Karpas-422 (cell line): Measurements from ENCODE around the gene GRM4. TPM values are rescaled to one million over a fixed set of nuclear protein-coding genes. Genes with fewer than 3 reads are reported as not detected.

Experiments
- DNase-seq: peaks from one replicate; pipeline ENCODE4 v3.0.0-alpha.2; 2015
- H2AFZ ChIP-seq: fragments of 200-600 bp; sonication (generic); 2 replicates; pipeline ENCODE4 v1.6.1; 2014; ENCODE audit warnings: antibody characterized with exemption, low read length, mixed read lengths
- H3K27ac ChIP-seq: fragments of 200-600 bp; sonication (generic); 2 replicates; pipeline ENCODE4 v1.5.1; 2014; ENCODE audit warnings: mild to moderate bottlenecking, low read length, moderate library complexity
- H3K27me3 ChIP-seq: fragments of 200-600 bp; sonication (generic); 2 replicates; pipeline ENCODE4 v1.6.1; 2014; ENCODE audit warnings: low read length, mixed read lengths
- H3K36me3 ChIP-seq: fragments of 200-600 bp; sonication (generic); 2 replicates; pipeline ENCODE4 v1.6.1; 2014; ENCODE audit warnings: low read length, mixed read lengths; ENCODE audit not compliant: insufficient read depth
- H3K4me1 ChIP-seq: fragments of 200-600 bp; sonication (generic); 2 replicates; pipeline ENCODE4 v1.6.1; 2014; ENCODE audit warnings: mild to moderate bottlenecking, low read length, mixed read lengths
- H3K4me2 ChIP-seq: fragments of 200-600 bp; sonication (generic); 2 replicates; pipeline ENCODE4 v1.6.1; 2014; ENCODE audit warnings: low read length, low read depth, mild to moderate bottlenecking; ENCODE audit not compliant: poor library complexity, severe bottlenecking
- H3K4me3 ChIP-seq: fragments of 200-600 bp; sonication (generic); 2 replicates; pipeline ENCODE4 v1.5.1; 2014; ENCODE audit warnings: mild to moderate bottlenecking, antibody characterized with exemption, low read length, mixed read lengths
- H3K79me2 ChIP-seq: fragments of 200-600 bp; sonication (generic); 2 replicates; pipeline ENCODE4 v1.6.1; 2014; ENCODE audit warnings: mild to moderate bottlenecking, low read length, mixed read lengths
- H3K9ac ChIP-seq: fragments of 200-600 bp; sonication (generic); 2 replicates; pipeline ENCODE4 v1.6.0; 2014; ENCODE audit warnings: low read length
- H3K9me2 ChIP-seq: fragments of 200-600 bp; sonication (generic), shearing (Covaris generic); replicated peaks from 2 replicates; pipeline ENCODE4 v1.6.0; 2014; ENCODE audit warnings: mild to moderate bottlenecking, low read length, moderate library complexity; ENCODE audit not compliant: insufficient read depth
- H3K9me3 ChIP-seq: fragments of 300-700, 200-600 bp; sonication (generic); 2 replicates; pipeline ENCODE4 v1.6.1; 2014; ENCODE audit warnings: low read length, mixed read lengths
- H4K20me1 ChIP-seq: fragments of 200-600 bp; sonication (generic); 2 replicates; pipeline ENCODE4 v1.6.1; 2014; ENCODE audit warnings: mild to moderate bottlenecking, antibody characterized with exemption, low read length, low read depth; ENCODE audit not compliant: insufficient read depth
- total RNA-seq: library from RNA; depleted of rRNA; stranded (reverse); fragments of >200 nt; shearing (Covaris generic); gene quantifications from 2 replicates; pipeline ENCODE4 v1.2.3, GENCODE V29; 2014; ENCODE audit warnings: low replicate concordance

Gene GRM4
- total RNA-seq, 1 experiment from 2014 or later: not detected

DNA sequence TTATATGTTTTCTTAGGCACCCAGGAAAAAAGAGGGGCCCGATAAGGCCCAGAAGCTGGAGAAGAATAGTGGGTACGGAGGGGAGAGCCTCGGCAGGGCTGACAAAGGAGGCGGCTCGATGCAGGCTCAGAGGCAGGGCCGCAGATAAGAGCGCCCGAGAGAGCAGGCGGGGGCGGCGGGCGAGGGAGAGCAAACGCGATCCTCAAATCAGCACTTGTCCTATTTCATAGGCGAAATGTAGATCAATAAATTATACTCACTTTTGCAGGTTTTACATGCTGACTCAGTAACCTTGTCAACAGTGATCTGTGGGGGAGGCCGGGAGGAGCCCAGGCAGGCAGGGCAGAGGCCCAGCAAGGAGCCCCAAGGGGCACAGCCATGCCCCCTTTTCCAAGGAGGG, 42.6 kb downstream of the GRM4 start:
- no peaks in the 10 kb centered on the region for H3K36me3 ChIP-seq
- H4K20me1 ChIP-seq: no peaks in the 10 kb centered on the region
- no peaks in the 10 kb centered on the region for H3K79me2 ChIP-seq
- H3K4me3 ChIP-seq: no peak overlapping the region
- H3K9me3 ChIP-seq: no peaks in the 10 kb centered on the region
- H3K9me2 ChIP-seq: no peaks in the 10 kb centered on the region
- no peak overlapping the region for H3K4me2 ChIP-seq
- H2AFZ ChIP-seq: no peak overlapping the region
- no peak overlapping the region for H3K9ac ChIP-seq
- no peak for DNase-seq
- no peaks in the 10 kb centered on the region for H3K4me1 ChIP-seq
- H3K27ac ChIP-seq: no peak overlapping the region
- H3K27me3 ChIP-seq: no peaks in the 10 kb centered on the region

DNA sequence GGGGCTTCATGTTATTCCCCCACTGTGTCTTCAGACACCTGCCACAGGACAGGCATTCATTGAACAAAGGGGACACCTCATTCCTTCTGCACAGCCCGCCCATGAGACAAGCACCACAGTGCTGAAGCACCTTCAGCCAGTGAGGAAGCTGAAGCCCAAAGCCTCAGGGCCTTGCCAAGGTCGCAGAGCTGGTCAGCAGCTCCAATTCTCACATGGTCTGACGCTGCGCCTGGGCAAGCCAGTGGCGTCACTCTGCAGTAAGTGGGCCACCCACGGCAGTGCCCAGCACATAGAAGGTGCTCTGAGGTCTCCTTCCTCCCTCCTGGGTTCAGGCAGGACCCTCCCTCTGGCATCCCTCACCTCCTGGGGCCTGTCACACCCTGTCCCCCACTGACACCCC, 43.2 kb downstream of the GRM4 start:
- no peak overlapping the region for H2AFZ ChIP-seq
- no peak overlapping the region for H3K4me2 ChIP-seq
- H3K9ac ChIP-seq: no peak overlapping the region
- H3K27me3 ChIP-seq: no peaks in the 10 kb centered on the region
- no peak overlapping the region for H3K4me3 ChIP-seq
- H4K20me1 ChIP-seq: no peaks in the 10 kb centered on the region
- no peaks in the 10 kb centered on the region for H3K79me2 ChIP-seq
- no peak overlapping the region for H3K27ac ChIP-seq
- no peaks in the 10 kb centered on the region for H3K4me1 ChIP-seq
- H3K9me3 ChIP-seq: no peaks in the 10 kb centered on the region
- no peak for DNase-seq
- no peaks in the 10 kb centered on the region for H3K9me2 ChIP-seq
- no peaks in the 10 kb centered on the region for H3K36me3 ChIP-seq

DNA sequence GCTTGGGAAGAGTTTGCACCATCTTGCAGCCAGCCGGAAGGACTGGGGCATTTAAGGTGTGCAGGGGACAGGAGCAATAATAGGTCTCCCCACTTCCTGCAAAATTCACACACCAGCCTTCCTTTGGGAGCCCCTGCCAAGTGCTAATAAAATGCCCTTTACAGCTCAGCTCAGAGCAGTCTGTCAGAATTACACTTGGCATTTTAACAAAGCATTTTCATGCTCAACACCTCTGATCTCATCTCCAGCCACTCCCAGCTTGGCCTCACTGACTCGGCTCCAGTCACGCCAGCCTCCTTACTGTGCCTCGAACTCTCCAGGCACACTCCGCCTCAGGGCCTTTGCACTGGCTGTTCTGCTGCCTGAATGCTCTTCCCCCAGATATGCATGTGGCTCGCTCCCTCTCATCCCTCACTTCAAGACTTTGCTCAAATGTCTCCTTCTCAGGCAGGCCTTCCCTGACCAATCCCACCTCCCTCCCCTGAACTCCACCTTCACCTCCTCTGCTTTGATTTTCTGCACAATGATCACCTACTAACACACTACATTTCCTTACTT, 43.7 kb downstream of the GRM4 start:
- no peak for DNase-seq
- Histone ChIP-seq H3K4me2 (no peak overlapping the region), H3K27ac (no peak overlapping the region), H2AFZ (no peak overlapping the region), H4K20me1 (no peaks in the 10 kb centered on the region), H3K4me1 (no peaks in the 10 kb centered on the region), H3K27me3 (no peaks in the 10 kb centered on the region), H3K79me2 (no peaks in the 10 kb centered on the region), H3K9me3 (no peaks in the 10 kb centered on the region), H3K9ac (no peak overlapping the region), H3K36me3 (no peaks in the 10 kb centered on the region), H3K9me2 (no peaks in the 10 kb centered on the region), H3K4me3 (no peak overlapping the region)

DNA sequence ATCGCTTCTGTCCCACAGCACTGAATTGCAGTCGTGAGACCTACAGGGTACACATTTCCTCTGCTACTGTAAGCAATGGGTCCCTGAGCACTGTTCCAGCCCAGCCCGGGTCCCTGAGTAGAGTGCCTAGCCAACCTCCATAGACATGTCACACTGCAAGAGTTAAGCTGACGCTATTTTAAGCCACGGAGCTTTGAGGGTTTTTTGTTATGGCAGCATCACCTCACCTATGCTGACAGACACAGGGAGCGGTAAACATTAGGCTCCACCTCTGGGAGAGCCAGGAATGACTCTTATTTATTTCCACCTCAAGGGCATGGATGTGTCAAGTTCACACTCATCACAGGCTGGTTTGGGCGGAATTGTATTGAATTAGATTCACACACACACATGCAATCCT, 45.1 kb downstream of the GRM4 start:
- H2AFZ ChIP-seq: no peak overlapping the region
- no peak overlapping the region for H3K4me2 ChIP-seq
- H3K79me2 ChIP-seq: no peaks in the 10 kb centered on the region
- no peak for DNase-seq
- H3K4me3 ChIP-seq: no peak overlapping the region
- H3K27ac ChIP-seq: no peak overlapping the region
- no peaks in the 10 kb centered on the region for H3K36me3 ChIP-seq
- H3K4me1 ChIP-seq: no peaks in the 10 kb centered on the region
- H3K9me3 ChIP-seq: no peaks in the 10 kb centered on the region
- H3K27me3 ChIP-seq: no peaks in the 10 kb centered on the region
- H4K20me1 ChIP-seq: no peaks in the 10 kb centered on the region
- no peaks in the 10 kb centered on the region for H3K9me2 ChIP-seq
- H3K9ac ChIP-seq: no peak overlapping the region

DNA sequence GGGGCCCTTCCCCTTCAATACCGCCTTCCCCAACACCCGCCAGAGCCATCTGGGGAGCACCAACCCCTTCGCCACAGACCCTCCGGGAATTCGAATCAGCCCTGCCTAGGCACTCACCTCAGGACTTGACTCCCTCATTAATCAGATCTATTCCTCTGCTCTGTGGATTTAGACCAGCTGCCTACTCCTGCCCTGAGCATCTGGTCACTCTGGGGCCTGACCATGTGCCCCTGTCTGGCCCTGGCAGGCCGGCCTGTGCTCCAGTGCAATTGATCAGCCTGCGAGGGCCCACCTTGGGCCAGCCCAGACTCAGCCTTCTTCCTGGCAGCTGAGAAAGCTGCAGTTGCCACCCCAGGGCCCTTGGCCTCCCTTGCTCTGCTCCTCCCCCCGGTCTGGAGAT, 46.0 kb downstream of the GRM4 start:
- Histone ChIP-seq H3K4me1 (no peaks in the 10 kb centered on the region), H4K20me1 (no peaks in the 10 kb centered on the region), H3K4me3 (no peak overlapping the region), H3K4me2 (no peak overlapping the region), H2AFZ (no peak overlapping the region), H3K27me3 (no peaks in the 10 kb centered on the region), H3K9ac (no peak overlapping the region), H3K27ac (no peak overlapping the region), H3K36me3 (no peaks in the 10 kb centered on the region), H3K9me2 (no peaks in the 10 kb centered on the region), H3K79me2 (no peaks in the 10 kb centered on the region), H3K9me3 (no peaks in the 10 kb centered on the region)
- DNase-seq: no peak

DNA sequence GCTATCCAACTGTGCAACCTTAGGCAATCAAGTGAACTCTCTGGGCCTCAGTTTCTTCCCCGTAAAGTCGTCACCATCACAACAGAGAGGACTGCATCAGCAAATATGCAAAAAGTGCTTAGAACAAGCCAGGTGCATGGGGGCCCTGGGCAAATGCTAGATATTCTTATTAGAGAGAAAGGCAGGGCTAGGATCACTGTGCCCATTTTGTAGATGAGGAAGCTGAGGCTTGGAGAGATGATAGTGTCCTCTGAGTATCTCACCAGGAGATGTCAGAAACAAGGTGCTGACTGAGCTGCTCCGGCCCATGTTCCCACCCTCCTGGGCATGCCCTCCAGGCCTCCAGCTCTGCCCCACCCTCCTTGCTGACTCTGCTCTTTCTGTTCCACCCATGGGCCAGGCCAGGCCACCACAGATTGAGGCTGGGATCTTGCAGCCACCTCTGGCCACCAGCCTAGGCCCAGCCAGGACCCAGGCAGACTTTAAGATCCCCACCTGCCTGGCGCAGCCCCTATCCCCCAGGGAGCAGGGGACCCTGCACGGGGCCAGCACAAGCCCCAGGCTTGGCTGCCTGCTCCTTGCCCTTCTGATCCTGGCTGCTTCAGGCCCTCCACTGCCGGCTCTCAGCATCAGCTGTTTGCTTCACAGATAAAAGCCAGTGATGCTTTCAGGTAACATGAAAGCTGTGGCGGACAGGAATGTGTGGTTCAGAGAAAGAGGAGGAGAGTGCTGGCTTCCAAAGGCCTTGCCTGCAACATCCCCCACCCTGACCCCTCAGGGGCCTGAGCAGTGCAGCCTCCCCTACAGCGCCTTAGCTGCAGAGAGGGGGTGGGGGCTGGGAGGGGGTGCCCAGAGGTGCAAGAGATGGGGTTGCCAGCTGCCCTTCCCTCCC, 47.6 kb downstream of the GRM4 start:
- H3K9ac ChIP-seq: no peak overlapping the region
- DNase-seq: no peak
- H3K4me2 ChIP-seq: no peak overlapping the region
- no peaks in the 10 kb centered on the region for H3K27me3 ChIP-seq
- no peaks in the 10 kb centered on the region for H3K4me1 ChIP-seq
- no peak overlapping the region for H3K4me3 ChIP-seq
- no peaks in the 10 kb centered on the region for H4K20me1 ChIP-seq
- H2AFZ ChIP-seq: no peak overlapping the region
- H3K27ac ChIP-seq: no peak overlapping the region
- no peaks in the 10 kb centered on the region for H3K9me3 ChIP-seq
- H3K79me2 ChIP-seq: no peaks in the 10 kb centered on the region
- no peaks in the 10 kb centered on the region for H3K9me2 ChIP-seq
- H3K36me3 ChIP-seq: no peaks in the 10 kb centered on the region

DNA sequence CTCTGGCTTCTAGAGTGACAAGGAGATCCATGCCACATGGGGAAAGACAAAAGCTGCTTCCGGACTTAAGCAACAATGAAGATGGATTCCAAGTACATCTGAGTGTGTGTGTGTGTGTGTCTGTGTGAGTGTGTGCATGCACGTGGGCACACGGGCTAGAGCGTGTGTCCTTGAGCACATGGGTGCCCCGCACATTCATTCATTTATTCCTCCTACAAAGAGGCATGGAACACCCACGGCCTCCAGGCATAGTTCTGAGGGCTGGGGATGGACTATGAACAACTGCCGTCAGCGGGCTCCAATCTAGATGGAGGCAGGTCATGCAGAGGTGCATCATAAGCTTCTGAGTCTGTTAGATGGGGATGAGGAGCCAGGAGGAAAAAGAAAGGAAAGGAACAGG, 49.1 kb downstream of the GRM4 start:
- no peak overlapping the region for H3K4me3 ChIP-seq
- H4K20me1 ChIP-seq: no peaks in the 10 kb centered on the region
- no peaks in the 10 kb centered on the region for H3K36me3 ChIP-seq
- no peaks in the 10 kb centered on the region for H3K9me2 ChIP-seq
- H3K4me1 ChIP-seq: no peaks in the 10 kb centered on the region
- no peak overlapping the region for H3K4me2 ChIP-seq
- DNase-seq: no peak
- no peaks in the 10 kb centered on the region for H3K9me3 ChIP-seq
- H3K79me2 ChIP-seq: no peaks in the 10 kb centered on the region
- H2AFZ ChIP-seq: no peak overlapping the region
- H3K27ac ChIP-seq: no peak overlapping the region
- no peak overlapping the region for H3K9ac ChIP-seq
- no peaks in the 10 kb centered on the region for H3K27me3 ChIP-seq

DNA sequence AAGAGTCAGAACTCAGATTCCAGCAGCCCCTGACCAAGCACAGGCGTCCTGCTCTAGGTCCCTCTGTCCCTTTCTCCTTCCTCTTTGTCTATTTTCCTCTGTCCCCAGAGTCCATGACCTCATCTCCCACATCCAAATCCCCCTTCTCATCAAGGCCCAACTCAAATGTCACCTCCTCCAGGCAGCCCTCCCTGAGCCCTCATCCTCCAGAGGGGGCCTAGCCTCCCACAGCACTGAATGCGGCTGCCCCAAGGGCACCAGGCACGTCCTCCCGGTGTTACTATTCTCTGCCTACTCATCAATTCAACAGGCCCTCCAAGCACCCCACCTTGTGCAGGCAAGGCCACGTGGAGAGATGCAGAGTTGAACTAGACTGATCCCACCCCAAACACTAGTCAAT, 49.7 kb downstream of the GRM4 start:
- no peak overlapping the region for H2AFZ ChIP-seq
- no peaks in the 10 kb centered on the region for H3K79me2 ChIP-seq
- H3K27ac ChIP-seq: no peak overlapping the region
- no peak overlapping the region for H3K9ac ChIP-seq
- no peaks in the 10 kb centered on the region for H3K36me3 ChIP-seq
- H3K4me2 ChIP-seq: no peak overlapping the region
- no peaks in the 10 kb centered on the region for H3K27me3 ChIP-seq
- DNase-seq: no peak
- no peak overlapping the region for H3K4me3 ChIP-seq
- no peaks in the 10 kb centered on the region for H3K9me2 ChIP-seq
- no peaks in the 10 kb centered on the region for H3K4me1 ChIP-seq
- H3K9me3 ChIP-seq: no peaks in the 10 kb centered on the region
- no peaks in the 10 kb centered on the region for H4K20me1 ChIP-seq
